GM19328 (cell line): ENCODE measurements around the gene NCKIPSD.

Source experiments
- ATAC-seq: cut with Tn5 transposase; IDR thresholded peaks from one replicate; pipeline ENCODE4 v1.9.1; 2021; ENCODE audit warnings: mild to moderate bottlenecking, moderate library complexity; ENCODE audit not compliant: unreplicated experiment

Gene NCKIPSD

GRCh38 chr3:48697952-48698351 is 12.2 kb upstream of the NCKIPSD start:
- no peak for ATAC-seq

GRCh38 chr3:48696601-48697000 is 10.9 kb upstream of the NCKIPSD start:
- no peak for ATAC-seq

DNA sequence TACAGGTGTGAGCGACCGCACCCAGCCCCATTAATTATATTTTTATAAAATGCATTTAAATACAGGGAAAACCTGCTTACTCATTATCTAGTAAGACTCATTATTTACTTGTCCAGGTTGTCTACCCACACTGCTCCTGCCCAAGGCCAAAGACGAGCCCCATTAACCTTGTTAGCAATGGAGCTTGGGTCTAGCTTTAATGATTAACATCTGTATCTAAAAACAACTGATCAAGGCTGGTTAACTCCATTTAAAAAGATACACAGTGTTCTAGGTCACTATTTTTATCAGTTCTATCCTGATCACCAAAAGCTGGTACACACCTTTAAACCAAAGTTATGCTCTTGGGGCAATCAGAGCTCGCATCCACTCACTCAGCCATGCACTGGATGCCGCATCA is 10.4 kb upstream of the NCKIPSD start:
- no peak for ATAC-seq

- no peak for ATAC-seq
Observed at GRCh38 chr3:48695393-48695753, 9.7 kb upstream of the NCKIPSD start.

GRCh38 chr3:48694610-48695392 is 9.1 kb upstream of the NCKIPSD start:
- no peak for ATAC-seq

DNA sequence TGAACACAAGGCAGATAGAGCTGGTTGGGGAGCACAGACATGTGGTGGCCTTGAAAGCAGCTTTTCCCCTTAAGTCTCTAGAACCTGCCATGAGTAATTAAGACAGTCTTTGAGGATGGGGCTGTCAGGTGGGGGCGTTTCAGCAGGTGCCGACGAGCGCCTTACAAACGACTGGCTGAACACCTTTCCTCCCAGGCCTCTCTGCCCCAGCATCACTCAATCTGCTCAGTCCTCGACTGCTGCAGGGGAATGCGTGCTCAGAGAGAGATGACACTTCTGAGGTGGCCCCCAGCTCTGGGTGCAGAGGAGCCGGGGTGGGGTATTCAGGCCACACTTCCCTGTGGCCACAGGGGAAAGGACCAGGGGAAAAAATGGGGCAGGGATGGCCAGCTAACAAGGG is 8.1 kb upstream of the NCKIPSD start:
- ATAC-seq: no peak

- no peak for ATAC-seq
Observed at GRCh38 chr3:48692551-48692950, 6.8 kb upstream of the NCKIPSD start.

GRCh38 chr3:48690846-48691458 is 5.2 kb upstream of the NCKIPSD start:
- ATAC-seq: no peak

DNA sequence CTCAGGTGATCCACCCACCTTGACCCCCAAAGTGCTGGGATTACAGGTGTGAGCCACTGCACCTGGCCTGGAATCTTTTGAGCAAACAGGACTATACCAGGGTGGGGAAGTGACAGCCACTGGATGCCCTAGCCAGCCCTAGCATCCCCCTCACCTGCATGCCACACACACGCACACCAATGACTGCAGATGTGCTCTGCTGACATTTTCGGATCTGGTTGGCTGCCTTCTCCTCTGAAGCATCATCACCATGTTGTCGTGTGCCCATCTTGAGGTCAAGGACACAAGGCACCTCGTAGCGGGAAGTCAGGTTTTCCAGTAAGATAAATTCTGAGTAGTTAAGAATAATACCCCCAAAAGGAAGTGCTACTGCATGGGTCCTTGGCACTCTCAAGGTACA is 3.7 kb upstream of the NCKIPSD start:
- ATAC-seq: no peak

DNA sequence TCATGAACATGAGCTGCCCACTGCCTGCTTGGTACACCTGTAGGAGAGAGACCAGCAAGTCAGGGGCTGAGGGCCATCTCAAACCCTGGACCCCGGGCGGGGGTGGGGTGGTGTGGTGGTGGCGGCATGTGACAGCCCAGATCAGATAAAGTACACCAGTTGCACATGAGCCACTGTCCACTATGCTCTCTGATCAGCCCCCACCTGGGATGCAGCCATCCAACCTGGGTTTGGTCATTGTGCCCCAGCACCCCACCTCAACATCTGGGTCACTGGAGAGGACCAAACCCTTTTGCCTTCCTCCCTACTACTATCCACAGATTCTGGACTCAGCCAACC is 3.0 kb upstream of the NCKIPSD start:
- ATAC-seq: no peak

DNA sequence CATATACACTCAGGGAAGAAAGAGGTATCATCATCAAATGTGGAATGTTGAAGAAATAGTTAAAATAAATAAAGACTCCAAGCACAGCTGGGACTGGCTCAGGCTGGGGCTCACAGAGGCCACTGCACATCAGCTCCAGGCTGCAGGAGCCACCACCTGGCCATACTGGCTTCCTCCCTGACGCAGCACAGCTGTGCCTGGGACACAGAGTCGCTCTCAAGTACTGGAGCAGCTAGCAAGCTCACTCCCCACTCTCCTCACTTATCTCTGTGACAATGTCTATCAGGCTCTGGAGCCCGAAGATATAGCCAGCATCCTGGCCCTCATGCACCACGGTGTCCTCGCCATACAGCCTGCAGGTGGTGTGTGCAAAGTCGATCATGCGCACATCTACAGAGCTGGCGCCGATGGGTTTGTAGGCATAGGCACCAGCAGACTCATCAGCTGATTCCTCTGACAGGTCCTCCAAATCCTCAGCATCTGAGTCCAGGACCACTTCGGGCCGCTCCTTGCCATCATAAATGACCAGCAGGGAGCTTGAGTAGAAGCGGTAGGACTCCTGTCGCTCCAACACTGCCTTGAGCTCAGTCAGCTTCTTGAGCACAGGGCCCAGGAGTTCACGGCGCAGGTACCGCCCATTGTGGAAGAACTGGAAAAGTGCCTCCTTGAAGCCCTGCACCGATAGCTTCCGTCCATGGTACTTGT is 2.5 kb upstream of the NCKIPSD start:
- ATAC-seq: no peak

DNA sequence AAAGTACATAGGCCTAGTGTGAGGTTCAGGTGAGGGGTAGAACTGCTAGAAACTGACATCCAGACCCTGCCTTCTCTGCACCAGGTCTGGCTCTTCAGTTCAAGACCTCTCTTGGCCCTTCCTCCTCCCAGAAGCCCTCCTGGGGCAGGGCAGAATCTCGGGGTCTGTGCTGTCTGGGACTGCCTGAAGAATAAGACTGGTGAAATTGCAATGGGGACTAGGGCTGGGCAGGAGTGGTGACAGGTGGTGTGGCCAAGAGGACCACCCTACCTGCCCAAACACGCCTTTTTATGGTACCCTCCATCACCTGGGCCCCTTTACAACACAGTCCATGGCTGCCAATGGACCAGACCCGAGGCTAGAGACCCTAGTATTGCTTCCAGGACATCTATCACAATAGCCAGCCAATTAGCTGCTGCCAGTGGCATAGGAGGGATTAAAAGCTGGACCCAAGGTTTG is 1.5 kb upstream of the NCKIPSD start:
- ATAC-seq: no peak

DNA sequence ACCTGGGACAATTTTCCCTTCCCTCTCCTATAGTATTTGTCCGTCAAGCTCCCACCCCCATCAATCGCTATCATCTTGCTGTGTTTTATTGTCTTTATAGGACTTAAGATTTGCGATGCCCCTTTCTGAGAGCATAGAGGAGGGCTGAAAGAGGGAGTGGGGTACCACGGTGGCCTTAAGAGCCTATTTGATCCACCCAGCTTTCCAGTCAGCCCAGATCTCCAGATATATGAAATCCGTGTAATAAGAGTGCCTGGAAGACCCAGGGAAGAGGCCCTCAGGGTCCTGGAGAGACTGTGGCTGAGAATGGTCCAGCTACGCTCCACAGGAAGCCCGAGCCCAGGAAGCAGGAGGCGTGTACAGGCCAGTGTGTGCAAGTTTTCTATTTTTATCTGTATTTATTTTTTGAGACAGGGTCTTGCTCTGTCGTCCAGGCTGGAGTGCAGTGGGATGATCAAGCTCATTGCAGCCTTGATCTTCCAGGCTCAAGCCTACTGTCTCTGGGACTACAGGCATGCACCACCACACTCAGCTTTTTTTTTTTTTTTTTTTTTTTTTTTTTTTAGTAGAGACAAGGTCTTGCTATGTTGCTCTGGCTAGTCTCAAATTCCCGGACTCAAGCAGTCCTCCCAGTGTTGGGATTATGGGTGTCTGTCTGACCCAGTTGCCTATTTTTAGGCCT is 964 bp upstream of the NCKIPSD start:
- ATAC-seq: no peak

- no peak for ATAC-seq
Observed at GRCh38 chr3:48685293-48685602, 467 bp downstream of the NCKIPSD start.

- no peak for ATAC-seq
Observed at GRCh38 chr3:48684480-48685143, 1.1 kb downstream of the NCKIPSD start.

DNA sequence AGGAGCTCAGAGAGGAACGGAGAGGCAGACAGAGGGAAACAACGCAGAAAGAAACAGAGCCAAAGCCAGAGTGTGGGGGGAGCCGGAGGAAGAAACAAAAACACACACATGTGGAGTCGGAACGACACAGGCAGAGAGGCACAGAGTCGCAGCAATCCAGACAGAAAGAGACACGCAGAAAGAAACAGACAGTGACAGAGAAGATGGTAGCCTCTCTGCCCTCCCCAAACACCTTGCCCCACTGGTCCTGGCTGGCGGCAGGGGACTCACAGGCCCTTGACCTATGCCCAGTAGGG is 1.7 kb downstream of the NCKIPSD start:
- ATAC-seq: no peak

DNA sequence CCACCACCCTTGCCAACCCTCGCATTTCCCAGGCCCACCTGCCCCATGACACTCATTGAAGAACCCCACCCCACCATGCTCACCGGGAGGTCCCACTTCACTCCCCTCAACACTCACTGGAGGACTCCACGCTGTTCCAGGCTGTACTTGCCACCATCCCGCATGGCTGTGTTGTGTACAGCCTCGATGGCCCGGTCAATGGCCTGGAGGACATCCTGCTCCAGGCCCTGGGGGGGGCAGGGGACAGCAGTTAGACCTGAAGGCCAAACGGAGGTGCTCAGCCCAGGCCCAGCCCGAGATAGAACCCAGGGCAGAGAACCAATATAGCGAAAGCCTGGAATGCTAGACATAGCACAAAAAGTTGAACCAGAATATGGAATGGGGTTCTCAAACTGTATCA is 2.9 kb downstream of the NCKIPSD start:
- no peak for ATAC-seq

GRCh38 chr3:48681974-48682610 is 3.6 kb downstream of the NCKIPSD start:
- ATAC-seq: no peak

- no peak for ATAC-seq
Observed at GRCh38 chr3:48681541-48681880, 4.2 kb downstream of the NCKIPSD start.

GRCh38 chr3:48680811-48681540 is 4.7 kb downstream of the NCKIPSD start:
- ATAC-seq: no peak
